NCI-H2081 (cell line): ENCODE measurements around the gene RNF207.

Source experiments
- DNase-seq, 2 experiments: peaks; one replicate each; lab custom pipeline; 2025; lab: John Stamatoyannopoulos, UW

RNF207 gene

DNA sequence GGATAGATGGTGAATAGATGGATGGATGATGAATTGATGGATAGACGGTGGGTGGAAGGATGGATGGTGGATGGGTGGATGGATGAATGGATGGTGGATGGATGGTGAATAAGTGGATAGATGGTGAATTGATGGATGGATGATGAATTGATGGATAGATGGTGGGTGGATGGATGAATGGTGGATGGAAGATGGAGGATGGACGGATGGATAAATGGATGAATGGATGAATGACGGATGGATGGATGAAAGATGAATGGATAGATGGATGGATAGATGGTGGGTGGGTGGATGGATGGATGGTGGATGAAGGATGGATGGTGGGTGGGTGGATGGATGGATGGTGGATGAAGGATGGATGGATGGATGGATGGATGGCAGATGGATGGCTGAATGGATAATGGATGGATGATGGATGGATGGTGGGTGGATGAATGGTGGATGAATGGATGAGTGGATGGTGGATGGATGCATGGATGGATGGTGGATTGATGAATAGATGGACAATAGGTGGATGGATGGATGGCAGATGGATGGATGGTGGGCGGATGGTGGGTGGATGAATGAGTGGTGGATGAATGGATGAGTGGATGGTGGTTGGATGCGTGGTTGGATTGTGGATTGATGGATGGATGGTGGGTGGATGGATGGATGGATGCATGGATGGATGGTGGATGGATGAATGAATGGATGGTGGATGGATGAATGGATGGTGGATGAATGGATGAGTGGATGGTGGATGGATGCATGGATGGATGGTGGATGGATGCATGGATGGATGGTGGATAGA, 31.1 kb upstream of the RNF207 start:
- no peak for DNase-seq

DNA sequence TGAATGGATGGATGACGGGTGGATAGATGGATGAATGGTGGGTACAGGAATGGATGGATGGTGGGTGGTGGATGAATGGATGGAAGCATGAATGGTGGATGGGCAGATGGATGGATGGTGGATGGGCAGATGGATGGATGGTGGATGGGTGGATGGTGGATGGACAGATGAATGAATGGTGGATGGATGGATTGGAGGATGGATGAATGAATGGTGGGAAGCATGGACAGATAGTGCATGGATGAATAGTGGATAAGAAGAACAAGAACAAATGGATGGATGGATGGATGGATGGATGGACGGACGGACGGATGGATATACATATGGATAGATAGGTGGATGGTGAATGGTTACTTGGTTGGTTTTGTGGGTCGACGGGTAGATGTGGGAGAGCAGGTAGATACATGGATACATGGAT, 30.5 kb upstream of the RNF207 start:
- DNase-seq, result no peak

DNA sequence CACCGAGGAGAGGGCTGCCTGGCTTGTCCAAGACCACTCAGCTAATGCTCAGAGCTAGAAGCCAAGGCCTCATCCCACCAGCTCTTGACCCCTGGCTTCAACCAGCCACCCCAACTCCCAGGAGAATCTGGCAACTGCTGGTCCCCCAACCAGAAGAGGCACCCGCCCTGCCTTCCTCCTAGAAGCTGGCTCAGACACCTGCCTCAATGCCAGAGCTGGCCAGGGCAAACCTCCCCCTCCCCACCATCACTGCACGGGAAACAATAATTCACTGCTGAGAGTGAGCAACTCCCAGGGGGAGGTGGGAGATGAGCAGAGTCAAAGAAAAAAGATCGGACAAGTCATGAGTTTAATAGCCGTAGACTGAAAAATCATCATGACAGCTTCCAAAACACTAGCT, 29.1 kb upstream of the RNF207 start:
- DNase-seq, result no peak

DNA sequence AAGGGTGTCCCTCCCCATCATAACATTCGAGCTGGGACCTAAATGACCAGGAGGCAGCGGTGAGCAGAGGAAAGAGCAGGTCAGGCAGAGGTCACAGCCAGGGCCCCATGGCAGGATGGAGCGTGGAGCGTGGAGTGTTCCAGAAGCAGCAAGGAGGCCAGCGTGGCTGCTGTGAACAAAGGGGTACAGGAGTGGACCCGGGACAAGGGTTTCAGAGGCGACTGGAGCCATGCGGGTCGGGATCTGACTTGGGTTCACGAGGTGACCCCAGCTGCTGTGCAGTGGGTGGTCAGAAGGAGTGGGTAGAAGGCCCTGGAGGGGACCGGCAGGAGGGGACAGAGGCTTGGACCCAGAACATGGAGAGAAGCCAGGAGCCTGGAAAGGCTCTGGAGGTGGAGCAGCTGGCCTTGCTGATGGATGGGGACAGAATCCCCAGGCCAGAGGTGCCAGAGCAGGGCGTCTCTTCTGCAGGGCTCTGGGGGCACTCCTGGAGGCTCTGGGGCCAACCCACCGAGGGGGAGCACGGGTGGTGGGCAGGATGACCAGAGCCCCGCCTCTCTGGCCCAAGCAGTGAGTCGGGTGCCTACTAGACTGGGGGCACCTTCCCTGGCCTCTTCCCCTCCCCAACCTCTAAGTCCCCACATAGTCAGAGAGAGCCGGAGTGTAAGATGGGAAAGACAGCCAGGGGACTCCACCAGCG, 28.1 kb upstream of the RNF207 start:
- no peak for DNase-seq

DNA sequence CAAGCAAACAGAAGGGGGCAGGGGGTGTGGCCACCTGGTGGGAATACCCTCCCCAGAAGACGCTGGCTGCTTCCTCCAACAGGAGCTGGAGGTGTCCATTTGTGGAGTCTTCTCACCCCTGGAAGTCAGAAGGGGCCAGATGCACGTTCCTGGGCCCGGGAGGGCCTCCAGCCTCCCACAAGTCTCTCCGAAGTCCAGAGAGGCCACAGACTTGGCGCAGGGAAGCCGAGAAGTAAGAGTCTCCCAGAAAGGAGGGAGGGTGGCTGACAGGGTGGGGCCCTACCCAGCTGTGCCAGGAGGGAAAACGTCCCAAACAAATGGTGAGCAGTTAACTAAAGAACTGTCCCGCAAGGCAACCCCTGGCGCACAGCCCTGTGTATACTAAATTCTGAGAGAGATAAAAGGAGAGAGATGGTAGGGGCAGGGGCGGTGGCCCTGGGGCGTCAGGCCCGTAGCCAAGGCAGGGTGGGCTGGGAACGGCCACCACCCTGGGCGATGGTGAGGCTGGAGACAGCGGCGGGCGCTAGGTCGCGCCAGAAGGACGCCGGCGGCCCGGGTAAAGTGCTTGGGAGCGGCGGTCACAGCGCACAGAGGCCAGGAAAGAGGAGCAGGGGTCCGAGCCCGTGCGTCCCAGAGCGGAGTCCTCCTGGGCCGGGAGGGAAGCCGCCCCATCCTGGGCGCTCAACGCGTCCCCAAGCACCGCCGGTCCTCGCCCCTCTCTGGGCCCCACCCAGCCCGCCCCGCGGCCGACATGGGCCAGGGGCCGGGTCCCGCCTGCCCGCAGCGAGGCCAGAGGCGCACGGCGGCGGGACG, 27.0 kb upstream of the RNF207 start:
- DNase-seq, result no peak

DNA sequence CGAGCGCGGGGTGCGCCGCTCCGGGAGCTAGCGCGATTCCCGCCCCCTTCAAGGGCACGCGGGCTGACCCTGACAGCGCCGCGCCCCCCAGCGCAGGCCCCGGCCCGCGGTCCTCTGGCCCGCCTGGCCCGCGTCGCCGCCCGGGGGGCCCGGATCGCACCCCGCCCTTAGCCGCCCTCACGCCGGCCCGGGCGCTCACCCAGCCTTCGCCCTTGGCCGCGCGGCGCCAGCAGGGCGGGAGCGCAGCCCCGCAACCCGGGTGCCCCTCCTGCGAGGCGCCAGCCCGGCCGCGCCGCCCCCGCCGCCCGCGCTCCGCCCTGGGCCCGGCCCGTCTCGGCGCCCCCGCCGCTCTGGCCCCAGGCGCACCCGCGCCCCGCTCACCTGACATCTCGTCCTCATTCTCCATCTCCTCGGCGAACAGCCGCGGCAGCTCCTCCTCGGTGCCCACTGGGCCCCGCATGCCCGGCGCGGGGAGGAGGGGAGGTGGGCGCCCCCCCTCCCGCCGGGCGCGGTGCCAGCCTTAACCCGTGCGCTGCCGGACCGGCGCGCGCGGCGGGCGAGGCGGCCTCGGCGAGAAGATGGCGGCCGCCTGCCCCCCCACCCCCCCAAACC, 26.2 kb upstream of the RNF207 start:
- DNase-seq, result no peak

DNA sequence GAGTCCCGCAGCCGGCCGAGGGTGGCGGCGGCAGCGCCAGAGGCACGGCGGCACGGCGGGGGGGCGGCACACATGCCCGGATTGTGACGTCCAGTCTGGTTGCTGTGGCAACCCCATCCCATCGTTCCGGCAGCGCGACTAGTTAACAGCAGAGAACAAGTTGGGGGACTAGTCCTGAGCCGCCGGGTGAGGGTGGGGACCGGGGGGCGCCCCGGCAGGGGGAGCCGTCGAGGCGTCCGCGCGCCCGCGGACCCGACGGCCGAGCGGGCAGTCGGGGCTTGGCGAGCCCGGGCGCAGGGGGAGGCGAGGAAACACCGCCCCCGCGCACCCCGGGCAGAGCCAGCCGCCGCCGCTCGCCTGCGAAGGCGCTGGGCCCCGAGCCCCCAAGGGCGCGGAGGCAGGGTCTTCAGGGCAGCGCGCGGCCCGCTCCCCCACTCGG, 25.6 kb upstream of the RNF207 start, which contains the start of gene CHD5:
Gene CHD5 (minus strand): TSS at position 54 of the 439 bp plus-strand sequence. CDS start 298 bp downstream, outside the sequence.
- DNase-seq, result peak; percentile 24 to 46

DNA sequence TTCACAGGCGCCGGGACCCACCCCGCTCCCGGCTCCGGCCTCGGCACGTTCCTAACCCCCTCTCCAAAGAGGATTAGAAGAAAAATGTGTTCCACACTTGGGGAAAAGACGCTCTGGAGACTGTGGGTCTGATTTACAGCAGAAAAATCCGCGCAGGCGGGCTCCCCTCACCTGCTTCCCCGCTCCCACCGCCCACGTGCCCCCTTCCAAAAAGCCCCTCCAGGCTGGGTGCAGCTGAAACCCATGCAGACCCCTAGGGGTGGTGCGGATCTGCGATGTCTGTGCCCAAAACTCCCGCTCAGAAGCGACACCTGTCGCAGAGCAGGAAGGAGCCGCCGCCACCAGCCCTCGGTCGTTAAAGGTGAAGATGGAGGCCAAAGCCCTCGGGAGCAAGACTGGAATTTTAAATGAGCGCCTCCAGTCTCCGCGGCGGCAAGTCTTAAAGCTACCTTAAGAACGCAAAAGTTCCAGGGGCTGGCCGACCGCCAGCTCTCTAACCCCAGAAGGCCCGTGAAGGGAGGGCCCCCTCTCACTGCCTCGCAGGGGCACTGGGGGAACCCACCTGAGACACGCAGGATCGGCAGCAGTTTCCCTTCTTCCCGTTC, 25.1 kb upstream of the RNF207 start:
- no peak for DNase-seq

DNA sequence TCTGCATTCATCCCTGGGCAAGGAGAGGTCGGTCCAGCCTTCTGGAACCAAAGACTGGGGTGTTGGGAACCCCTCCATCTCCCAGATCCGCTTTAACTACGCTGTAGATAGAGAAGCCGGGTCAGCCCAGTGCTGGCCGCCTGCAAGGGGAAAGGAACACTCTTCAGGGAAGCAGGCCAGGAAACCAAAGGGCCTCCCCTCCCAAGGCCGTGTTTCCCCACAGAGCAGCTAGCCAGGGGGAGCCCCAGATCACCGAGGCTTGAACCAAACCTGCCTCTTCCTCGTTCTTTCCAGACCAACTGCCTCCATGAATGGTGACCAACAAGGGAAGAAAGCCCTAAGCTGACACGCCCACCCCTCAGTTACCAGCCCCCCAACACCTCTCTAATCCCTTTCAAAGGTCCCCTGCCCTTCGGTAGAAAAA, 24.6 kb upstream of the RNF207 start:
- DNase-seq, result no peak

DNA sequence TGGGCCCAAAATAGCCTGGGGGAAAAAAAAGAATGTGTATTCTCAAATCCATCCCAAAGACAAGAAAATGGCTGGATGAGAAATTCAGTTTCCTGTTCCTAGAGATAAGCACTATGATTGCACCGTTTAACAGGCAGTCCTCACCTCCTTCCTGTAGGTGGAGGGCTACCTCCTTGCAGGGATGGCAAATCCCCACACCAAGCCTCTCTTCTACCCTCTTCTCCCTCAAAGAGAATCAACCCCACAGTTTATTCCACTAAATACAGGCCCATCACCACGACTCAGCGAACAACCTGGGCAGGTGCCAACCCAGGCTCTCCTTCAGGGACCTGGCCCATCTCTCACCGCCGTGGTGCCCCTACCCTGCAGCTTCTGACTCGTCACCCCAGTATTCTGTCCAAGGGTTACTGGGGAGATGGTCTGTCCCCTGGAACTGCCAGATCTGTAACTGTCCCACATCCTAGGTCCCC, 22.4 kb upstream of the RNF207 start:
- DNase-seq, result peak in 1 of 2 experiments; percentile 19

DNA sequence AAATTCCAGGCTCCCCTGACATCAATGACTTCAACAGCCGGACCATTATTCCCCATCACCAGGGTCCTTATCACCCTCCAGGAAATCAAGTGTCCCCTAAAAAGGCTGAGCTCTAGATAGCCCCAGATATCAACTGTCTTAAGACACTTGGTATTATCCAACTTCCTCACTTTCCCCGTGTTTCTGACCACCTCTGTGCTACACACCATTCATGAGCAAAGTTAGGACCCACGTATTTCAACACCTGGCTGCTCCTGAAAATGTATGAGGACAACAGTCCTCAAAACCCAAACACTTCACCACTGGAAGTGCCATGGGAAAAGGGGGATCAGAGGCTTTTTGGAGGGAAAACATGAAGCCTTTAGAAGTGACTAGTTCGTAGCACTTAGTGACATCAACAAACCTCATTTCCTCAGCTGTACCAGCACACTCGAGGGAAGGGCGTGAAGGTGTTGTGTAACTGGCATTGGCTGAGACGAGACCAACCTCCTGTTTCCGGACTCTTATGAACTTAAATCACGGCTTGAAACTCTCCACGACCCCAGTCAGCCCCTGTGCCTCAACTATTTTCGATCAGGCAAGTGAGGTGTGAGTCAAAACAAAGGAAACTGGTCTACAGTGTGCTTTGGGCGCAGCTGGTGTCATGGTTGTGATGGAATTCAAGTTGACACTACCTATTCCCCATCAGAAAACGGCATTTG, 21.7 kb upstream of the RNF207 start:
- DNase-seq, result no peak

DNA sequence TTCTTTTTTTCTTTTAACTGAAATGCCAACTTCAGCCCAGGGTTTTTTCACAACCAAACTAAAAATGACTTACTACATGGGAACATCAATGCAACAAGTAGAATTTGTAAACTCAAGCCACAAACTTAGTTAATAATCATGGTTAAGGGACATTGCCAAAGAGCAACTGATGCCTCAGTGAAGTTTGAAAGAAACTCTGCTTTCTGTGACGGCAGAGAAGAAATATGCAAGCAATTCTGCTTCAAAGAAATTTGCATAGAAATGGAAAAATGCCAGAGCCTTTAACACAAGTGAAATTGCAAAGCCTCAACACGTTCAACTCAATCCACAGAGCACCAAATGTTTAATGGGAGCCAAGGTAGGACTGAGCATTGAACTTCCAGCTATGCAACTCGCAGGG, 20.8 kb upstream of the RNF207 start:
- DNase-seq, result no peak

DNA sequence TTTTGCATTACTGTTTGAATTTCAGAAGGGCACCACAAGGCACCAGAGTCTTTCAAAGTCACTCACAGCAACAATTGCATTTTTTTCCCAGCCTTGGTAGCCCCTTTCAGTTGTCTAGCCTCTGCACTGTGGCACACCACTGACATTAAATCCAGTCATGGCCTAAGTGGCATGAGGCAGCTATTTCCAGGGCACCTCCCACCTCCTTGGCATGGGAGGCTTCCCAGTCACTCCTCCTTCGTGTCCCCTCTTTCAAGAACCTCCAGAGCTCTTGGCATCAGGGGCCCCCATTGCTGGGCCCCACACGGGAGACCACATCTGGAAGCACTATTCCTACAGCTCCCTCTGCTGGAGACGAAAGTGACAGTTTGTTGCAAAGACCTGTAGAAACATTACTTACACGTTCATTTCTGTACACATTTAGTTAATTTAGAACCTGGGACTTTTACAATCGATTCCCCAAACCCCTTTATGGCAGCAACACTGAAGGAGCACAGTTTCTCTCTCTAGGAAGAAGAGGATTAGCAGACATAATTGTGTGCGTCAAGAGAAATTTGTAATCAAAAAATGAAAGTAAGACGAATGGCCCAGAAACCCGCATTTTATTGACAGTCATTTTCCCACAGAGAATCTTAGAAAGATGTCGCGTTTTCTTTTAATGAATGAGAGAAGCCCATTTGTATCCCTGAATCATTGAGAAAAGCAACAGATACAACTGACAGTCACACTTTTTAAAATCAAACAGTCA, 20.1 kb upstream of the RNF207 start:
- DNase-seq, result peak in 1 of 2 experiments; percentile 33

DNA sequence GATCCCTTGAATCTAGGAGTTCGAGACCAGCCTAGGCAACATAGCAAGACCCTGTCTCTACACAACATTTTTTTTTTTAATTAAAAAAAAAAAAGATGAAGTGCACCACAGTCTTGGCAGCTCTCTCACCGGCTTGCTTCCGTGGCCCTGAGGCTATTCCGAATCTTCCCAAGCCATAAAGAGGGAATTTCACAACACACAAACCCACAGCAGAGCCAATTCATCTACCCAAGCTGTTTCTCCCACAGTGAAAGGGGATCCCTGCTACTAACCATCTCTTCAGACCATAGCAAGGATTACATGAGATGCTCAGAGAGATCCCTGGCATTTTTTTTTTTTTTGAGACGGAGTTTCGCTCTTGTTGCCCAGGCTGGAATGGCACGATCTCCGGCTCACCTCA, 17.5 kb upstream of the RNF207 start:
- no peak for DNase-seq

DNA sequence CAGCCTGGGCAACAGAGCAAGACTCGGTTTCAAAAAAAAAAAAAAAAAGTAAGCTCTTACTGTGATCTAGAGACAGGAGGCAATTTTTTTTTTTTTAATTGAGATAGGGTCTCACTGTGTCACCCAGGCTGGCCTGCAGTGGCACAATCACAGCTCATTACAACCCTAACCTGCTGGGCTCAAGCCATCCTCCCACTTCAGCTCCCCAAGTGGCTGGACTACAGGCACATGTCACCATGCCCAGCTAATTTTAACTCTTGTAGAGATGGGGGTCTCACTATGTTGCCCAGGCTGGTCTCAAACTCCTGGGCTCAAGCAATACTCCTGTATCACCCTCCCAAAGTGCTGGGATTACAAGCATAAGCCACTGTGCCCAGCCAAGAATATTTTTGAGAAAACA, 14.0 kb upstream of the RNF207 start:
- DNase-seq, result no peak

DNA sequence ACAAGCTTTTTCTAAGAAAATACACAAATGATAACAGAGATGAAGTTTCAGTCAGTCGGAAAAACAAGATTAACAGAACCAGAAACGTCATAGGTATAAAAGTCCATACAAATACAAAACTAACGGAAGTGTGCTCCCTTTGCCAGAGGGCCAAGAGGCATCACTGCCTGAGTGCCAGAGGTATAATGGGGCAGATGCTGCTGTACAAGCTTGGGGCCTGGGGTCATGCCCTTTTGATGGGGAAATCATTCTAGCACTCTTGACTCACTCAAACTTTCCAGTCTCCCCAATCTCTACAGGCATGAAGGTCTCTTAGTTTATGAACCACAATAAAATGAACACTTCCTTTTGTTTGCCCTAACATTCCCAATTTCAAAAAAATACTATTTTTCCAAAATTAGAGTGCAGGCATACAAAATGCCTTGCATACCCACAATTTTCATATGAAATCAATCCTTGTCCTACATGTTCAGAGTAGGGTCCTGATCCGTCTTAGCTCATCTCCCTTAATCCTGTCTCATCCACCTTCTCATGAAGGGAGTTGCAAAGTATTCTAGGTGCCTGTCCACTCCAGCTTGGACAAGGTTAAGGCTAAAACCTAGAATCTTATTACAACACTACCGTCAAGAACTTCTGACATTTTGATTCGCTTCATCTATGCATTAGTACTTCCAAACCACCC, 8.0 kb upstream of the RNF207 start:
- no peak for DNase-seq

DNA sequence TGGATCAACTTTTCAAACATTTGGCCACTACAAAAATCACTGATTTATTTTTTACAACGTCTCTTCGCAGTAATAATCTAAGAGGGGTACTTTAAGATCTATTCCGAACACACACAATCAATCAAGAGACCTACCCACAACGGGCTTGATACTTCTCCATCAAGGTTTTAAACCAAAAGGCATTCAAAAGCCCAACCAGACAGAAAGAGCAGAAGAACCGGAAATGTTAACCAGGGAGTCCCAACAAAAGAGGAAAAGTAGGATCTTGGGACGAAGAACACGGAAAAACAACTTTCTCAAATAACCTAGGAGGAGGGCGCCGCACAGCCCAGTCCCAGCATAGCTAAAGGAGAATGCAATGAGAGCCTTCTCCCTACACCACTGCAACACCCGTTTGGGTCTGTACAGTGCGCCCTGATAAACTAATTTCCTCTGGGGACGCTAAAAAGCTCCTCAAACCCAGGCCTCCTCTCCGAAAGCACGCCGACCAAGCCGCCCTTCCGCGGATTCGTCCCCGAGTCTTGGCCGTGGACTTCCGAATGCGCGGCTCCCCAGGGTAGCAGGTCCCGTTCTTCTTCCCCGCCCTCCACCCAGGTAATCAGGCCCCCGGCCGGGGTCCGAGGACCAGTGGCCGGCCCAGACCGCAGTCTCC, 7.1 kb upstream of the RNF207 start:
- DNase-seq, result no peak

DNA sequence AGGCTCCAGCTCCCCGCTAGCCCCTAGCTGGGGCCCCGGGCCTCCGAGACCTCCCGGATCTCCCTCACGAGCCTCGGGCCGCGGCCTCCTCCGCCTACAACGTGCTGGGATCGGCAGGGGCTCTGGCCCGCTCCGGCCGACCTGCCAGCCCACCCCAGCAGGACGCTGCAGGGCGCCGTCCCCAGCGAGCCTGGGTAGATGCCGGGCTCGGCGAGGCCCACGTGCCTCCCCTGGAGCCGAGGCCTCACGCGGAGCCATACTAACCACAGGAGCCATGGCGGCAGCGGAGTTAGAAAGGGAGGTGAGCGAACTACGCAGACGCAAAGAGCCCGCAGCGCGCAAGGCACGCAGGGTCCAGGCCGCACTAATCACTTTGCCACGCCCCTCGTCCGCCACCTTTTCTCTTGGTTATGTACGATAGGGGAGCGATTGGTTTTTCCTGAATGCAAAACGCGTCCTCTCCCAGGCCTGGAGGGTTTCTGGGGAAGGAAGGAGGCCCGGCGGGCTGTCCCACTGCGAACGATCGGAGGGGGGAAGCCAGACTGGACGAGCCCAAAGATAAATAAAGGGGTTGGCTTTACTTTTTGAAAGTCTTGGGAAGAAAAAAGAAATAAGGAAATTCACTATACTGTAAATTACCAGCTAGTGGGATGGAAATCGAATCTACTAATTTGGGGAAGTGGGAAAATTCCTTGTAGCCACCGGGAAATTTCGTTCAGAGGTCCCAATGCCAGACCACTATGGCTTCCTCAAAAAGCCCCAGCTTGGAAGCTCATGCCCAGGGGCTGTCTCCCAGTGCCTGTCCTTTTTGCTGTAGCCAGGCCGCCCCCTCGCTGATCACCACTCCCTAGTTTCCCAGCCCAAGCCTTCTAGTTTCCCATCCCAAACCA, 6.4 kb upstream of the RNF207 start, which contains the start of gene RPL22:
Gene RPL22 (minus strand): TSS at position 298 of the 890 bp plus-strand sequence. CDS start 22 bp downstream, at position 276.
- DNase-seq, result peak; percentile 100
